ENCODE data around the gene TIMP3. TPM values are rescaled to one million over a fixed set of nuclear protein-coding genes. Genes with fewer than 3 reads are reported as not detected.

Gene TIMP3
- 53.5 TPM for total RNA-seq

DNA sequence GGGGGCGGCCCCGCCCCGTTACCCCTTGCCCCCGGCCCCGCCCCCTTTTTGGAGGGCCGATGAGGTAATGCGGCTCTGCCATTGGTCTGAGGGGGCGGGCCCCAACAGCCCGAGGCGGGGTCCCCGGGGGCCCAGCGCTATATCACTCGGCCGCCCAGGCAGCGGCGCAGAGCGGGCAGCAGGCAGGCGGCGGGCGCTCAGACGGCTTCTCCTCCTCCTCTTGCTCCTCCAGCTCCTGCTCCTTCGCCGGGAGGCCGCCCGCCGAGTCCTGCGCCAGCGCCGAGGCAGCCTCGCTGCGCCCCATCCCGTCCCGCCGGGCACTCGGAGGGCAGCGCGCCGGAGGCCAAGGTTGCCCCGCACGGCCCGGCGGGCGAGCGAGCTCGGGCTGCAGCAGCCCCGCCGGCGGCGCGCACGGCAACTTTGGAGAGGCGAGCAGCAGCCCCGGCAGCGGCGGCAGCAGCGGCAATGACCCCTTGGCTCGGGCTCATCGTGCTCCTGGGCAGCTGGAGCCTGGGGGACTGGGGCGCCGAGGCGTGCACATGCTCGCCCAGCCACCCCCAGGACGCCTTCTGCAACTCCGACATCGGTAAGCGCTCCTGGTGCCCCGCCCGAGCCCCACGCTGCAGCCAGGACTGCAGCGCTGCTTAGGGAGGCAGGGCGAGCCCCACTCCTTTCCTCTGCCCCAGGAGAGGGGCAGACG is at the start of gene TIMP3:
Gene TIMP3 (plus strand): TSS at position 169 of the 700 bp plus-strand sequence. CDS start 297 bp downstream, at position 466.

